Measurements from ENCODE around the gene PSMB3.
A peak's percentile ranks its signal among the peaks of the same experiment; 100 is the strongest.

The PSMB3 gene

GRCh38 chr17:38715216-38715943 is 37.2 kb upstream of the PSMB3 start:
- POLR2A ChIA-PET: interaction anchor here (0.5 to 2.5 kb wide), 6 partner anchors 9 to 36 kb away, joined by 4 to 18 read pairs (median 6); partner anchors contain the start of genes CISD3 and MLLT6
- Histone ChIP-seq H3K4me3 (ENCODE audit: low read depth, low read length) (no peak overlapping the region), H3K36me3 (ENCODE audit: control insufficient read depth in 2 of 2, insufficient read depth in 1 of 2, low read length in 2 of 2) (peaks cover 3 to 91% of the 10 kb centered on the region in 2 experiments; a peak in 2 of 3 replicates), H3K4me1 (ENCODE audit: control insufficient read depth, insufficient read depth, low read length) (no peaks in the 10 kb centered on the region), H3K9me3 (ENCODE audit: control insufficient read depth, insufficient read depth, low read depth, low read length) (no peaks in the 10 kb centered on the region), H3K27ac (ENCODE audit: extremely low read depth, low read depth, low read length) (no peak overlapping the region)
- TF ChIP-seq ZNF248 (tag by site-specific recombination; IDR thresholded peaks at IDR 0.05): no peak
- no peak for TF ChIP-seq GFI1B (tag by site-specific recombination; IDR thresholded peaks at IDR 0.05)
- TF ChIP-seq ZBTB21 (tag by site-specific recombination; IDR thresholded peaks at IDR 0.05): no peak
- TF ChIP-seq ZNF626 (tag by site-specific recombination; IDR thresholded peaks at IDR 0.05): no peak
- no peak for TF ChIP-seq ZNF645 (tag by site-specific recombination; IDR thresholded peaks at IDR 0.05)
- TF ChIP-seq WT1 (tag by site-specific recombination; IDR thresholded peaks at IDR 0.05): no peak
- 0 out of 2 replicates have a peak, but pooled peaks have one; percentile 14 for TF ChIP-seq ZIC2 (tag by site-specific recombination; IDR thresholded peaks at IDR 0.05)
- no peak for TF ChIP-seq ZNF24 (tag by site-specific recombination; IDR thresholded peaks at IDR 0.05)
- TF ChIP-seq ZNF677 (tag by site-specific recombination; IDR thresholded peaks at IDR 0.05): no peak
- TF ChIP-seq ZFP3 (tag by site-specific recombination; IDR thresholded peaks at IDR 0.05; ENCODE audit: low read depth): no peak
- peak; percentile 27; the same call in 1 of the 2 replicates for TF ChIP-seq EGR2 (tag by site-specific recombination; IDR thresholded peaks at IDR 0.05; ENCODE audit: low read depth)
- TF ChIP-seq ZNF513 (tag by site-specific recombination; IDR thresholded peaks at IDR 0.05): peak; percentile 80
- no peak for TF ChIP-seq ZBTB1 (tag by site-specific recombination; IDR thresholded peaks at IDR 0.05)
- no peak for TF ChIP-seq ZNF202 (tag by site-specific recombination; IDR thresholded peaks at IDR 0.05; ENCODE audit: borderline replicate concordance)
- peak; percentile 31; the same call in 1 of the 2 replicates for TF ChIP-seq ZFHX2 (tag by site-specific recombination; conservative IDR thresholded peaks at IDR 0.05)
- CTCF ChIA-PET: interaction anchor here (3.7 kb wide), 1 partner anchor 20 kb away, joined by 15 read pairs; no protein-coding TSS in a partner anchor

- Histone ChIP-seq H3K4me3 (ENCODE audit: low read depth, low read length) (no peak overlapping the region), H3K27ac (ENCODE audit: extremely low read depth, low read depth, low read length) (no peak overlapping the region), H3K4me1 (ENCODE audit: control insufficient read depth, insufficient read depth, low read length) (no peaks in the 10 kb centered on the region), H3K36me3 (ENCODE audit: control insufficient read depth in 2 of 2, insufficient read depth in 1 of 2, low read length in 2 of 2) (peaks cover 3 to 91% of the 10 kb centered on the region in 2 experiments; a peak in 2 of 3 replicates), H3K9me3 (ENCODE audit: control insufficient read depth, insufficient read depth, low read depth, low read length) (no peaks in the 10 kb centered on the region)
- 0 out of 2 replicates have a peak, but pooled peaks have one; percentile 10 for TF ChIP-seq GLIS2 (tag by site-specific recombination; IDR thresholded peaks at IDR 0.05)
- TF ChIP-seq SCRT1 (tag by site-specific recombination; IDR thresholded peaks at IDR 0.05; ENCODE audit: borderline replicate concordance): no peak
- ChIA-PET CTCF (interaction anchor here (3.7 kb wide), 1 partner anchor 19 kb away, joined by 15 read pairs; no protein-coding TSS in a partner anchor), POLR2A (interaction anchor here (0.5 to 2.5 kb wide), 7 partner anchors 8 to 78 kb away, joined by 3 to 18 read pairs (median 5); partner anchors contain the start of genes CISD3 and MLLT6)
Observed at GRCh38 chr17:38716368-38717005, 36.1 kb upstream of the PSMB3 start.

Measured in HEK293 (cell line).